GM13976 (cell line): Measurements from ENCODE around the gene ARIH1.
"Not testable (repeated sequence)": the region's sequence is repeated elsewhere in the genome, so short reads cannot be mapped to it uniquely, and the experiment has no call there.

Experiments used
- DNase-seq: peaks from one replicate; pipeline ENCODE4 v3.0.0; 2012; ENCODE audit warnings: low spot score
- CTCF ChIP-seq: IDR thresholded peaks from 2 replicates; pipeline ENCODE4 v1.5.1; 2012; ENCODE audit warnings: borderline replicate concordance, mild to moderate bottlenecking; ENCODE audit not compliant: insufficient read depth; ENCODE audit errors: extremely low read depth, missing control alignments, control extremely low read depth
- in situ Hi-C: fragments of 300-500 bp; cut with MboI; formaldehyde crosslinking; loops from one replicate; pipeline ENCODE4 v1.12.0; 2022; ENCODE audit warnings: low sequenced_read_pairs, mixed read lengths, inconsistent platforms; ENCODE audit not compliant: unreplicated experiment

Gene ARIH1

GRCh38 chr15:72593838-72594237 is 119.7 kb downstream of the ARIH1 start:
- TF ChIP-seq CTCF = no peak
- in situ Hi-C loops = no loop called here
- no peak for DNase-seq

- in situ Hi-C loops = no loop called here
- peak; percentile 47 for DNase-seq
- peak; percentile 37 for TF ChIP-seq CTCF
Measured at GRCh38 chr15:72599855-72600464, 125.8 kb downstream of the ARIH1 start.

- no peak for DNase-seq
- TF ChIP-seq CTCF = no peak
- in situ Hi-C loops = no loop called here
Measured at GRCh38 chr15:72604794-72605193, 130.7 kb downstream of the ARIH1 start.

GRCh38 chr15:72608084-72608483 is 134.0 kb downstream of the ARIH1 start:
- in situ Hi-C loops, DNase-seq: not testable (repeated sequence)

GRCh38 chr15:72609862-72610261 is 135.7 kb downstream of the ARIH1 start:
- in situ Hi-C loops = no loop called here
- TF ChIP-seq CTCF = no peak
- DNase-seq = no peak

GRCh38 chr15:72612324-72612723 is 138.2 kb downstream of the ARIH1 start:
- in situ Hi-C loops, DNase-seq: not testable (repeated sequence)

- DNase-seq = no peak
- in situ Hi-C loops = no loop called here
- TF ChIP-seq CTCF = no peak
Measured at GRCh38 chr15:72614810-72615532, 140.8 kb downstream of the ARIH1 start.

- DNase-seq, in situ Hi-C loops: not testable (repeated sequence)
Measured at GRCh38 chr15:72615533-72616233, 141.6 kb downstream of the ARIH1 start.
